ENCODE measurements around the gene CDK19.
"Not testable (repeated sequence)": the region's sequence is repeated elsewhere in the genome, so short reads cannot be mapped to it uniquely, and the experiment has no call there.

Gene CDK19

GRCh38 chr6:110620065-110620464, 195.2 kb downstream of the CDK19 start:
- no peak for DNase-seq (ENCODE audit: low spot score)

- no peak for DNase-seq (ENCODE audit: low spot score)
Observed at GRCh38 chr6:110619275-110619908, 195.9 kb downstream of the CDK19 start.

GRCh38 chr6:110618591-110619267, 196.5 kb downstream of the CDK19 start:
- DNase-seq (ENCODE audit: low spot score) = peak; percentile 20

- DNase-seq (ENCODE audit: low spot score) = no peak
Observed at GRCh38 chr6:110617057-110617456, 198.2 kb downstream of the CDK19 start.

GRCh38 chr6:110615722-110616121, 199.5 kb downstream of the CDK19 start:
- no peak for DNase-seq (ENCODE audit: low spot score)

GRCh38 chr6:110614586-110614985, 200.7 kb downstream of the CDK19 start:
- no peak for DNase-seq (ENCODE audit: low spot score)

- DNase-seq (ENCODE audit: low spot score) = no peak
Observed at GRCh38 chr6:110614106-110614505, 201.2 kb downstream of the CDK19 start.

GRCh38 chr6:110613356-110613755, 201.9 kb downstream of the CDK19 start:
- DNase-seq (ENCODE audit: low spot score) = no peak

GRCh38 chr6:110612298-110612697, 203.0 kb downstream of the CDK19 start:
- no peak for DNase-seq (ENCODE audit: low spot score)

- no peak for DNase-seq (ENCODE audit: low spot score)
Observed at GRCh38 chr6:110609101-110609500, 206.2 kb downstream of the CDK19 start.

- DNase-seq (ENCODE audit: low spot score) = no peak
Observed at GRCh38 chr6:110608151-110608550, 207.1 kb downstream of the CDK19 start.

GRCh38 chr6:110606151-110606550, 209.1 kb downstream of the CDK19 start:
- DNase-seq (ENCODE audit: low spot score) = no peak

GRCh38 chr6:110600640-110601039, 214.6 kb downstream of the CDK19 start:
- not testable (repeated sequence) for DNase-seq (ENCODE audit: low spot score)

GRCh38 chr6:110597761-110598160, 217.5 kb downstream of the CDK19 start:
- no peak for DNase-seq (ENCODE audit: low spot score)

GRCh38 chr6:110596354-110596753, 218.9 kb downstream of the CDK19 start:
- DNase-seq (ENCODE audit: low spot score) = no peak

GRCh38 chr6:110595112-110595511, 220.2 kb downstream of the CDK19 start:
- no peak for DNase-seq (ENCODE audit: low spot score)

- DNase-seq (ENCODE audit: low spot score) = no peak
Observed at GRCh38 chr6:110593637-110594036, 221.6 kb downstream of the CDK19 start.

- no peak for DNase-seq (ENCODE audit: low spot score)
Observed at GRCh38 chr6:110592765-110593164, 222.5 kb downstream of the CDK19 start.

- peak; percentile 45 for DNase-seq (ENCODE audit: low spot score)
Observed at GRCh38 chr6:110590821-110591351, 224.4 kb downstream of the CDK19 start.

GRCh38 chr6:110589865-110590513, 225.3 kb downstream of the CDK19 start:
- DNase-seq (ENCODE audit: low spot score) = no peak

- DNase-seq (ENCODE audit: low spot score) = no peak
Observed at GRCh38 chr6:110587328-110587727, 227.9 kb downstream of the CDK19 start.

GRCh38 chr6:110581679-110582078, 233.6 kb downstream of the CDK19 start:
- peak; percentile 11 for DNase-seq (ENCODE audit: low spot score)

GRCh38 chr6:110577596-110578167, 237.6 kb downstream of the CDK19 start:
- not testable (repeated sequence) for DNase-seq (ENCODE audit: low spot score)

Data from kidney tubule cell (primary cell).